Fibroblast of upper back skin (primary cell): ENCODE measurements around the gene TBC1D5.
A peak's percentile ranks its signal among the peaks of the same experiment; 100 is the strongest.
"Not testable (repeated sequence)": the region's sequence is repeated elsewhere in the genome, so short reads cannot be mapped to it uniquely, and the experiment has no call there.

Experiments used
- DNase-seq: peaks from one replicate; pipeline ENCODE4 v3.0.0-alpha.2; 2013

Gene TBC1D5

DNA sequence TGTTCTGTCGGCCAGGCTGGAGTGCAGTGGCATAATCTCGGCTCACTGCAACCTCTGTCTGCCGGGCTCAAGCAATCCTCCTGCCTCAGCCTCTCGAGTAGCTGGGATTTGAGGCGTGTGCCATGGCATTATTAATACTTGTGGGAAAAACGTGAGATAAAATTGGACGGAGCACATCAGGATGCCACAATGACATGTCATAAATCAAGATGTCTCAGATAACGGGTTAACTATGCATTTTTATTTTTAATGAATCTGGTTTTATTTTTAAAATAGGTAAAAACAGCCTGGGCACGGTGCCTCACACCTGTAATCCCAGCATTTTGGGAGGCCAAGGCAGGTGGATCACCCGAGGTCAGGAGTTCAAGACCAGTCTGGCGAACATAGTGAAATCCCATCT lies 212.8 kb downstream of the TBC1D5 start:
- DNase-seq = no peak

DNA sequence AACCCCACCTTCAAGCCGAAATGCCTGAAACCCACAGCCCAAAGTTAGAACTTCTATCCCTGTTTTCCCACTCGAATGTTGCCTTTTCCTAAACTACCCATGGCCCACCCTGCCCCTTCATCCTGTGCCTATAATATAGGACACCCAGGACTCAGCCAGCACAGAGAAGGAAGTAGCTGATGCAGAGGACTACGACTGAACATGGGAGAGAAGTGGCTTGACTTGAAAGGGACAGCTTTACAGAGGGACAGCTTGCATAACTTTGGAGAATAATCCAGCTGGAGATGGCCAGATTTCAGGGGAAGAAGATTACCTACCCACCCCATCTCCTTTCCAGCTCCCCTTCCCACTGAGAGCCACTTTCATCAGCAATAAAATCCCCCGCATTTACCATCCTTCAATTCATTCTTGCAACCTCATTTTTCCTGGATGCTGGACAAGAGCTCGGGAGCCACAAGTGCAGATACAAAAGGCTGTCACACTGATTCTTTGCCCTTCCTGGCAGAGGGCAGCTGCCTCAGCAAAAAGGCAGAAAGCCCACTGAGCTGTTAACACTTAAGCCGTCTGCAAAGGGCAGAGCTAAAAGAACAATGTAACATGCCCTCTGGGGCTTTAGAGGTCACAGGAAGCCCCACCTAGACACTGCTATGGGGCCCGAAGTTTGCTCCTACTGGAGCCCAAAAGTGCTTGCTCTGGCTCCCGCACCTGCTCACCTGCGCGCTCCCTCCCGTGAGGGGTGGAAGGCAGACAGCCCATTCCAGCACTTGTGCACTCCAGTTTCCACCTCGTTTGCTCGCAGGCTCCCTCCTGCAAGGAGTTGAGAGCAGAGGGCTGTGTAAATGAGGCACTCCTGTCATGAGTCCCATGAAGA lies 224.0 kb downstream of the TBC1D5 start:
- no peak for DNase-seq

DNA sequence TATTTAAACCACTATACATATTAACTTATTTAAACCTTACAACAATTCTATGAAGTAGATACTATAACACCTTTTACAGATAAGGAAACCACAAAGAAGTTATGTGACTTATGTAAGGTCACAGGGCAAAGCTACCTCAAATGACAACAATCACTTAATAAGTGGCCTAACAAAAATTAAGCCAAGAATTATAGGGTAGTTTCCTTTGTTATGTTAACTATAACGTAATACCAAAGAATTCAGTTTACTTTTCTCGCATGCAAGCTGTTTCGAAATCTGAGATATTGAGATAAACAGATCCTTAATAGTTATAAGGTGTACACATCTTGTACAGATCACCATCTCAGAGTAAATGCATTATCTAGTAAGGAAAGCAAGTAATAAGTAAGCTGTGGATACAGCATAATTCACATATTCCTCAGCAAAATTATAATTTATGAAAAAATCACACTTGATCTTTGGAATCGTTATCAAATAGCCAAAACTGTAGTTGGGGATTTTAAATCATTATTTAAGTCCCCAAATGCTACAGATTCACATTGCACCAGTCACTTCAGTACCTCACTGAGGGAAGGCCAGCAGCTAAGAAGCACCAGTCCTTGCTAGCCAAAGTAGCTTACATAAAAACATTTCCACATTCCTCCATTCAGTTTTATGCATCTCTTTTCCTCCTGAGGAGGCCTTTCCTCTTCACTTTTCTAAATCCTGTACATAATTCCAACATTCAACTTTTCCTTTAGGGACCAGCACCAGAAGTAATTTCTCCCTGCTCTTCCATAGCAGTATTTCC lies 226.8 kb downstream of the TBC1D5 start:
- no peak for DNase-seq

DNA sequence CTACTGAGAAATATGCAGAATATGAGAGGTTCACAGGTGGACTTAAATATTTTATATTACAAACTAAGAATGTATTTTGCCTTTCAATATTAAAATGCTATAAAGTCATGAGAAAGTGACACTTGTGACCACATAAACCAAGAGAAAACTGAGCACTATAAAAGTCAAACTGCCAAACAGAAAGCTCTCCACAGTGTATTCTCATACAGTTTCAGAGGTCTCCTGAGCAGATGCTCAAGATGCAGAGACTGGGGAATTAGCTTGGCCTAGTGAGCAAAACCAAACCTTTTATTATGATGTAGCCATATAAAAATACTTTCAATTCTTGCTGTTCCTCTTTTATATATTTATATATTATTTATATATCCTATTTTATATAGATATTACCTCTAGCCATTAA lies 227.8 kb downstream of the TBC1D5 start:
- no peak for DNase-seq

DNA sequence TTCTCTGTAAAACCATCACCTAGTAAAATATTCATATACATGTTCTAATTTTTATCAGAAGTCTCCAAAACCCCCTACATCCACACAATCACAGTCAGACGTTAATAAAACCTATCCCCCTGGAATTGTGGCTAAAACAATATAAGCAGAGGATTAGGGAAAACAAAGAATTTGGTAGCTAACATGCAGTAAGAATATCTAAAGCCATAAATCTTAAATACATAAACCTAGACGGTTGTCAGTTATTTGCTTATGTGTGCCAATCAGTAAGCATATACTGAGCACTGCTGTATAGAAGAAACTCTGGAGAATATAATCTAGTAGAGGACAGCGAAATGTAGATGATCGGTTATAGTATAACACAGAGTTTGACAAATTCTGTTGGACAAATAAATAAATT lies 232.2 kb downstream of the TBC1D5 start:
- no peak for DNase-seq

DNA sequence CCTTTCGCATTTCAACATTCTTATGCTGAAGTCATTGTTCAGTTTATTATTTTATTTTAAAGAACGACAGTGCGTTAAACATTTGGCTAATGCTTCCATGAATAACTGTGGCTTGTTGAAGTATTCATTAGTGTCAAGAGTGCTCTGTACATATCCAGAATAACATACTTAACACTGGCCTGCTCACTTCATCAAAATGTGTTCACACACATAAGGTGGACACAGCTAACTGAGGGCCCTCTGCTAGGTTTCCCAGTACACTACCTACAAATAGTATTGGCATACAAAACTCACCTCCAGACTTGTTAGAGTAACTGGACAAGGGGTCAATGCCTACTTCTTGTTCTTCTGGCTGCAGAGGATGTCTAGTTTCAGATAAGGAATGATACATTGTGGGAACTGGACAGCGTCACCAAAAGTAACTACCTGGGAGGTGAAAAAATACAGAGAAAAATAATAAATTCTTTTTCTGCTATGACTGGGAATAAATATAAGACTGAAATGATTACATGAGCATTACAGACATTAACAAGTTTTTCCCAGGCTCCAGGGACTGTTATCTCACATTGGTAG lies 234.2 kb downstream of the TBC1D5 start:
- no peak for DNase-seq

DNA sequence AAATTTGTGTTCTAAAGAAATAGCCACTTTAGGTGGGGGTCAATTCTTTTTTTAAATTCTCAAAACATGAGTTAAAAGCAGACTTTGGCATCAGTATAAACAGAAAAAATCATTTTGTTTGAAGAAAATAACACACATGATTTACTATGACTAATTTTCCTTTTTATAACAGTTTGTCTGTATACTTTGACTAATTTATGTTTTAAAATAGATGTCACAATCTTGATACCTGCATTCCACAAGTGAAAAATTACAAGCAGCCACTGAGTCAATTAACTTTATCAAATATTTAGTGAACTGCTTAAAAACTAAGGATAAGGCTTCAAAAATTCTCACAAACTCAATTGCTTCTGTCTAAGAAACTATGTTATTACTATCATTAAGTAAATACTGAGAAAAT lies 235.0 kb downstream of the TBC1D5 start:
- DNase-seq = no peak

DNA sequence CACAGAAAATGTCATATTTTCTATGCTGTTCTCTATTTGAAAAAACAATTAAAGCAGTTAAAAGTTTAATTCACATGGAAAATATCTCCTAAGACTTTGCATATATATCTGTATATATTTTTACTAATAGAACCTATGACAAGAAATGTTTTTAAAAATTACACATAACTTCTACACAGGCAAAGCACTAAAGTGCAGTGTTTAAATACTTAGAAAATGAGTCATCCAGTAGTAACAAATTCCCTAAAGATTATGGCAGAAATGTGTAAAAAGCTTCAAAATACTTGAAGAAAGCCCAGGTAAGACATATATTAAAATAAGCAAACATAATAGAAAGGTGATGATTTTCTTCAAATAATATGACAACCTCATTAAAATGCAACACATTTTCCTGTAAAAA lies 236.6 kb downstream of the TBC1D5 start:
- DNase-seq = peak; percentile 52

DNA sequence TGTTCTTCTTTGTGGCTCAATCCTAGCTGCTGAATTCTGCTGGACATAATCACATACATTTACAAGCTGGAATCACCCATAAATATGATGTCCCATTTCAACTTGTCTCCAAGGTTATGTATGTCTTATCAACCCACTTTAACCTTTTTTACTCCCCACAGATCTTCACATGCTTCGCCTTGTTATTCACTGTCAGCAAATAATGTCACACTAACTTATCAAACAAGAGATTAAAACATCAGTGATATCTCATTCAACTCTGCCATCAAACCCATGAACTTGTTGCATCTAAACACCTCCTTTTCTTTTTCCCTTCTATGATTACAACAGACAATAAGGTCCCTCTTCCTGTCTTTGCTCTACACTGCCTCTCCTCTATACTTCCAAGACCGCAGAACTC lies 240.7 kb downstream of the TBC1D5 start:
- DNase-seq = no peak

DNA sequence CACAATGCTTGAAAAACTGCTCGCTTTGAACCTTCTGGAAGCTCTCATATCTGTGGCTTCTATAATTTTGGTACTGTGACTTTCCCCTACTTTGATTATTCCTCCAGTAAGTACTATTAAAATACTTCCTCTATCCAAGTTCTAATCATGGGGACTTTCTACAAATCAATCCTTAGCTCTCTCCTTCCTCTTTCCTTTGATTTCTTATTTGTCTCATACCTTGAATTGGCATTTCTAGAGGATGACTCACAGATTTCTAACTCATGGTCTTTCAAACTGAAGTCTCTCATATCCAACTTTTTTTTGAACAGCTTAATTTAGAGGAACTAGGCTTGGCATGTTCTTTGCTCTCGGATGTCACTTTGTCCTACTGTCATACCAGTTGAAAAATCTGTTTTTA lies 241.8 kb downstream of the TBC1D5 start:
- peak; percentile 31 for DNase-seq

DNA sequence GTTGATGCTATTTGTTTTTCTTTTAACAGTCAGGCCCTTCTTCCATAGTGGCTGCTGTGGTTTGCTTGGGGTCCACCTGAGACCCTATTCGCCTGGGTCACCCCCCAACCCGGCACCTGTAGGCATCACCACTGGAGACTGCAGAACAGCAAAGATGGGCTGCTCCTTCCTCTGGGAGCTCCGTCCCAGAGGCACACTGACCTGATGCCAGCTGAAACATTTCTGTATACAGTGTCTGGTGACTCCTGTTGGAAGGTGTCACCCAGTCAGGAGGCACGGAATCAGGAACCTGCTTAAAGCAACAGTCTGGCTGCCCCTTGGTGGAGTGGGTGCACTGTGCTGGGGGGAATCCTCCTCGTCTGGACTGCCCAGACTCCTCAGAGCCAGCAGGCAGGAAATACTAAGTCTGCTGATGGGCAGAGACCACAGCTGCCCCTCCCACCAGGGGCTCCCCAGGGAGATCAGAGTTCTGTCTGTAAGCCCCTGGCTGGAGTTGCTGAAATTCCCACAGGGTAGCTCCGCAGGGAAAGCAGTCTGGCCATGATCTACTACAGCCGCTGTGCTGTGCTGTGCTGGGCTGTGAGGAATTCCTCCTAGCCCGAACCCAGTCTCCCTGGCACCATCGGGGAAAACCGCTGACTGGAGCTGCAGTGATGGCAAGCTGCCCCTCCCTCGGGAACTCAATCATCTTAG lies 248.2 kb downstream of the TBC1D5 start:
- peak; percentile 8 for DNase-seq

DNA sequence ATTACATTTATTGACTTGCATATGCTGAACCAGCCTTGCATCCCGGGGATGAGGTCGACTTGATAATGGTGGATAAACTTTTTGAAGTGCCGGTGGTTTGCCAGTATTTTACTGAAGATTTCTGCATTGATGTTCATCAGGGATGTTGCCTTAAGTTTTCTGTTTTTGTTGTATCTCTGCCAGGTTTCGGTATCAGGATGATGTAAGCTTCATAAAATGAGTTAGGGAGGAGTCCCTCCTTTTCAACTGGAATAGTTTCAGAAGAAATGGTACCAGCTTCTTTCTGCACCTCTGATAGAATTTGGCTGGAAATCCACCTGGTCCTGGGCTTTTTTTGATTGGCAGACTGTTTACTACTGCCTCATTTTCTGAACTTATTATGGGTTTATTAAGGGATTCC lies 250.8 kb downstream of the TBC1D5 start:
- peak; percentile 58 for DNase-seq

DNA sequence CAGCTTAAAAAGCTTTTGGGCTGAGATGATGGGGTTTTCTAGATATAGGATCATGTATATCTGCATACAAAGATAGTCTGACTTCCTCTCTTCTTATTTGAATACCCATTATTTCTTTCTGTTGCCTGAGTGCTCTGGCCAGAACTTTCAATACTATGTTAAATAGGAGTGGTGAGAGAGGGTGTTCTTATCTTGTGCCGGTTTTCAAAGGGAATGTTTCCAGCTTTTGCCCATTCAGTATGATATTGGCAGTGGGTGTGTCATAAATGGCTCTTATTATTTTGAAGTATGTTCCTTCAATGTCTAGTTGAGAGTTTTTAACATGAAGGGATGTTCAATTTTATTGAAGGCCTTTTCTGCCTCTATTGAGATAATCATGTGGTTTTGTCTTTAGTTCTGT lies 251.2 kb downstream of the TBC1D5 start:
- not testable (repeated sequence) for DNase-seq

DNA sequence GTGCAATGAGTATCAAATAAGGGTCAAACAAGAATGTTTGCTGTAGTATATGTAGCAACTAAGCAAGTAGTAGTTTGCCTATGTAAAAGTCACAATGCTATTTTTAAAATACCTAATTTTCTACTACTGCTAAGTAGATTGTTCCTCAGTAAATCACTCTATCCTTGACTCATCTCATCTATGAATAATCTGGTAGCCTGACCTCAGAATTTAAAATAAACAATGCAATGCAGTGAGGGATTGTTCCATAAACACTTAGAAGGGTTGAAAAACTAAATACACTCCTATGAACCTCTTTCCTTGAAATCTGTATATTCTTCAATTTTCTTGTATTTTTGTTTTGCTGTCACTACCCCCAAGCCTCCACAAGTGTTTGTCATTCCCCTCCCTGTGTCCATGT lies 253.3 kb downstream of the TBC1D5 start:
- no peak for DNase-seq

DNA sequence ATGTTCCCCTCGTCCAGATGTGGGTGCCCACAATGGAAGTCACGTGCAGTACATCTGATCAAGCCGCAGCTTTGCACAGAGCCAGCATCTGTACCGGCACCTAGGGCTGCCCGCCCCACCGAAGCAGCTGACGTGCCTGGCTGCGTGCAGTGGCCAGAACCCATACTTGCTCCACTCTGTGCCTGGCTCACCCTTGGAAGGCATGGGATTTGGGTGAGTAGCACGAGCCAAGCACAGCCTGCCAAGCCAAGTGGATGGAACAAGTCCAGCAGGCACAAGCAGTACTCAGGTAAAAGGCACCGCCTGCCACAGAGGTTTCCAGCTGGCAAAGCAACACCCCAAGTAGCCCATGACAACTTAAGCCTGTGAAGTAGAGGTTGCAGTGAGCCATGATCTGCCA lies 261.3 kb downstream of the TBC1D5 start:
- DNase-seq = no peak

DNA sequence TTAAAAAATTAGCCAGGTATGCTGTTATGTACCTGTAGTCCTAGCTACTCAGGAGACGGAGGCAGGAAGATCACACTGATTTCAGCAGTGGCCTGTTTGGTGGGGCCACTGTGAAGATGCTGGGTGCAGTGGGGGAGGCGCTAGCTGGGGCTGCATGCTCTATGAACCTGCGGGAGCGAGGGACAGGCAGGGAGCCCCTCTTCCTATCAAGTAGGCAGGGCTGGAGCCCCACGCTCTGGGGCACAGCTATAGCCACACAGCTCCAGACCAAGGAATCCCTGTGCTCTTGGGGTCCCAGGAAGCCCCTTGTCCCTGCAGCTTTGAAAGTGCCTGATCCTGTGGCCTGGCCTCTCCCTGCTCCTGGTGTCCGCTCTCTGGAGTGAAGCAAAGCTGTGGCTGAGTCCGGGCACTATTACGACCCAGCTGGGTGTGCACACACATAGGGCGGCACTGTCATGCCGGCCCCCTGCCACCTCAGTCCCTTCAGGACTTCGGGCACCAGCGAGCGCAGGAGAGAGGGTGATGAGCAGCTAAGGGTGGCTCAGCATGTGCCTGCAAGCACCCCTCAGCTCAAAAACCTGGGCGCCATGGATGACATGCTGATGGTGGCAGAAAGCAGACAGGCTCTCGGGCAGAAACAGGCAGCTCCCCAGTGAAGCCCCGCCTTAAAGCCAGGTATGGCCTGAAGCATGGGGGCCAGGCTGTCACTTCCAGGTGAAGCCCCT lies 262.6 kb downstream of the TBC1D5 start:
- DNase-seq = no peak

DNA sequence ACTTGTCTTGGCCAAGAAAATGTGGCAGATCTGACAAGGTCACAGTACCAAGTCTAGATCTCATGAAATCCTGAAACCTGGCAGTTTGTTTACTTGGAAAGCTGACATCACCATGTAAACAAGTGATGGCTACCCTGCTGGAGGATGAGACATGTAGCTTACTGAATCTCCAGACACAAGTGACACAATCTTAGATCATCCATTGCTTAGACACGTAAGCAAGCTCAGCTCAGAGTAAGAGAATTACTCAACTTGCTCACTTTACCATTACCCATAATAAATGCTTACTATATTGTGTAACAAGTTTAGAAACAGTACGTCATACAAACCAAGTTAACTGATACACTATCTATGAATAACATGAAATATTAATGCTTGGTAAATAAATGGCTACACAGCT lies 263.8 kb downstream of the TBC1D5 start:
- DNase-seq = peak; percentile 25

DNA sequence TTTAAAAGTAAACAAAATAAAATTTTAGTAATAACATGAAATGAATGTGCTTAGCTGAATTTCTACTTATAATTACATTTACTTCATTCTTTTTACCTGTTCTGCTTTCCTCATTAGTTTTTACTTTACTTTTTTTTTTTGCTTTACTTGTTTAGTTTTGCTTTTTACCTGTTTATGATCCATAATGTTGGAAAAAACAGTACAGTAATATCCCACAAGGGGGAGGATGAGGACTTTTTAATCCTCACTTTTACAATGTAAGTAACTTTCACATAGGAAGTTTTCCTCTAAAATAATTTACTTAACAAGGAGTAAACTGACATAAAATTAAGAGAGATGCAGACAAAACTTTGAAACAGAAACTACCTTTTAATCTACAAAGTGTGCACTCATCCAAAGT lies 268.7 kb downstream of the TBC1D5 start:
- DNase-seq = no peak

DNA sequence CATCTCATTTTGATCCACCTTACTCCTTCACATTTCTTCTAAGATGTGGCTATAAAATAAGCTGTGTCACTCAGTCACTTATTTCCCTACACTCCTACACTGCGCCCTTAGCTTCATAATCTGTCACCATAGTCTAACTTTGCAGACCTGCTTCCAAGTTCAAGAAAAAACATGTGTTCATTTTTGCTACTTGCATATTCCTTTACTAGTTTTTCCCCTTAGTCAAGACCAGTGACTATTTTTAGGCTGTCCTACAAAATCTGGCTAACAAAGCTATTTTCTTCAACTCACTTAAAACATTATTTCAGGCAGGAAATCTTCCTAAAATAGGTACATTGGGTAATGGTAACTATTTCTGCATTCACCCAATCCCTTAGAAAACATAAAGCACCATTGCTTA lies 272.5 kb downstream of the TBC1D5 start:
- DNase-seq = no peak

DNA sequence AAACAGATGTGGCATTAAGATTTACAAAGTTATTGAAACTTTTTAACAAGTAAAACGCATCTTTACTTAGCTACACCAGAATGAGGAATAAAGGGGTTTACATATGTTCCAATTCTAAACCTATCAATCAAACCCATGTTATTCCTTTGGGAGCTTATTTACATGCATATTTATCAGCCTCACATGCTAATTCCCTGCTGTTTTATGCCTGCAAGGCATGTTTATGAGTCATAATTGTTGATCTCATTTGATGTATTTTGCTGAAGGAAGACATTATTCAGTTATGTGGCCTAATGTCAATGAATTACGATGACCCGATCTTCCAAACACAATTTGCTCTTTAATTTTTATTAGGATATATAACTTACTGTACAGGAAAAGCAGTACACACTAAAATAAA lies 272.9 kb downstream of the TBC1D5 start:
- DNase-seq = peak; percentile 15

DNA sequence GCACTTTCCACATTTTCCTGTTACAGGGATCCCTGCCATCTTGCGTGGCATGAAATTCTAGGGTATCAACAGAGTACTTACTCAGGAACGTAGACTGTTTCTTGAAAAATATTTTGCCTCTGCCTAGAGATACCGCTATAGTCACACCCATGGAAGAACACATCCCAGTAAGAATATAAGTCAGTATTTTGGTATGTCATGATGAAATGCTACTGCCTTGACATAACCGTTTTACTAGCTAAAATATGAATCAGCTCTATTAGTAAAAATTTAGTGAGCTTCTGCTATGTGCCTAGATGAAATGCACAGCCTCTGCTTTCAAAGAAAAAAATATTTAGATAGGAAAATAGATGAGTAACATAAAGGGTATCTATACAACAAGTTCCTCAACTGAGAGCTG lies 276.4 kb downstream of the TBC1D5 start:
- DNase-seq = peak; percentile 16

DNA sequence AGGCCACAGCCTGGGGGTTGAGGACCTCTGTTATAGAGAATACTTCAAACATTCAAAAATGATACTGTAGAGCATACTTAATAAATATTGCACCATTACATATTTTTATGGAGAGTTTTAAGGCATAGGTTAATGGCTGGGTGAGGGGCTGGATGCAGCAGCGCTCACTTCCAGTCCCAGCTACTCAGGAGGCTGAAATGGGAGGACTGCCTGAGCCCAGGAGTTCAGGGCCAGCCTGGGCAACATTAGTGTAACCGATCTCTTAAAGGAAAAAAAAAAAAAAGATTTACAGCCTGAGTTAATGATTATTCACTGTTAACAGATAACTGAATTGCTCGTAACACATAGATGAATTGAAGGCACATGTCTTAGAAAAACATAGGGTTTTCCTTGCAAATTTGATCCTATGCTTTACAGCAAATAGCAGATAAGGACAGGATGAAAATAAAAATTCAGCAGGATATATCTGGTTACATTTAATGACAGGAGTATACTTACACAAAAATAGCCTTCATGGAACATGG lies 282.9 kb downstream of the TBC1D5 start:
- DNase-seq = no peak
